GM12878 (cell line): ENCODE measurements around the gene ACVR1C. TPM values are rescaled to one million over a fixed set of nuclear protein-coding genes. Genes with fewer than 3 reads are reported as not detected.

Experiments used
- ATAC-seq: fragments of 200-7000 bp; cut with Tn5 transposase; 3 replicates; pipeline ENCODE4 v1.9.1; 2020; ENCODE audit warnings: mild to moderate bottlenecking, moderate library complexity
- BruUV-seq: library from RNA; stranded (reverse); fragments of 400-500 nt; replicated peaks from 2 replicates; lab custom pipeline; 2021; lab: Mats Ljungman, UMichigan
- CTCF ChIA-PET: fragments of 300-600 bp; sonication (Branson Sonifier 250); formaldehyde crosslinking; extraction: SDS; loops from one replicate; lab custom pipeline; 2021; ENCODE audit warnings: inconsistent platforms; lab: Yijun Ruan, JAX
- POLR2A ChIA-PET: fragments of 350-600 bp; formaldehyde crosslinking; extraction: SDS; loops from one replicate; lab custom pipeline; 2021; ENCODE audit warnings: inconsistent platforms; lab: Charles Lee
- RAD21 ChIA-PET: fragments of 300-600 bp; sonication (Branson Sonifier 250); formaldehyde crosslinking; loops from one replicate; lab custom pipeline; 2023; ENCODE audit warnings: antibody characterized with exemption; ENCODE audit not compliant: unreplicated experiment; lab: Charles Lee
- SMC1A ChIA-PET: fragments of 300-600 bp; sonication (Branson Sonifier 250); formaldehyde crosslinking; loops from one replicate; lab custom pipeline; 2023; ENCODE audit not compliant: unreplicated experiment, uncharacterized antibody; lab: Charles Lee
- DNase-seq: peaks from one replicate; pipeline ENCODE4 v3.0.0-alpha.2; 2011; ENCODE audit warnings: low read depth, low spot score
- FAIRE-seq: peaks from 3 replicates; lab custom pipeline; 2011; peaks lifted over from hg19 to GRCh38; lab: Jason Lieb, UNC
- H2AFZ ChIP-seq: 2 replicates; pipeline ENCODE4 v1.6.0; 2011; ENCODE audit warnings: low read depth, low read length, control low read depth; ENCODE audit not compliant: control insufficient read depth
- H3K27ac ChIP-seq: 2 replicates; pipeline ENCODE4 v1.5.1; 2011; ENCODE audit warnings: control low read depth; ENCODE audit not compliant: control insufficient read depth, insufficient read depth
- H3K27me3 ChIP-seq, 2 experiments: replicated peaks in 1 of 2; 2 replicates each; pipeline versions ENCODE4 v1.6.0 to v1.6.1; 2011; ENCODE audit warnings: low read length in 1 of 2; ENCODE audit not compliant: control insufficient read depth in 2 of 2, insufficient read depth in 2 of 2
- H3K36me3 ChIP-seq, 2 experiments: 2 replicates each; pipeline ENCODE4 v1.5.1; 2011; ENCODE audit warnings: low read length in 1 of 2; ENCODE audit not compliant: control insufficient read depth in 2 of 2, insufficient read depth in 2 of 2
- H3K4me1 ChIP-seq: 2 replicates; pipeline ENCODE4 v1.6.1; 2011; ENCODE audit warnings: mild to moderate bottlenecking, low read length, moderate library complexity, mixed read lengths; ENCODE audit not compliant: control insufficient read depth, insufficient read depth
- H3K4me2 ChIP-seq: 2 replicates; pipeline ENCODE4 v1.6.0; 2011; ENCODE audit warnings: control low read depth; ENCODE audit not compliant: control insufficient read depth, insufficient read depth
- H3K4me3 ChIP-seq: fragments of 200-600 bp; sonication (generic); 2 replicates; pipeline ENCODE4 v1.5.1; 2016
- H3K79me2 ChIP-seq: 2 replicates; pipeline ENCODE4 v1.6.0; 2011; ENCODE audit warnings: low read length; ENCODE audit not compliant: control insufficient read depth, insufficient read depth
- H3K9ac ChIP-seq: 2 replicates; pipeline ENCODE4 v1.8.0; 2011; ENCODE audit warnings: low read length, control low read depth, mixed read lengths; ENCODE audit not compliant: control insufficient read depth, insufficient read depth
- H3K9me3 ChIP-seq: replicated peaks from 3 replicates; pipeline ENCODE4 v1.5.1; 2011; ENCODE audit warnings: mild to moderate bottlenecking, low read length; ENCODE audit not compliant: control insufficient read depth, insufficient read depth
- H4K20me1 ChIP-seq: 2 replicates; pipeline ENCODE4 v1.6.0; 2011; ENCODE audit not compliant: control insufficient read depth, insufficient read depth
- BMI1 ChIP-seq: fragments of 450-650 bp; IDR thresholded peaks from 2 replicates; pipeline ENCODE4 v1.6.1; 2016; ENCODE audit warnings: mild to moderate bottlenecking, moderate library complexity, borderline replicate concordance
- EED ChIP-seq: sonication (generic); IDR thresholded peaks from 2 replicates; pipeline ENCODE4 v1.6.1; 2016; ENCODE audit warnings: antibody characterized with exemption, low read depth
- HCFC1 ChIP-seq: fragments of 150-350 bp; IDR thresholded peaks from 2 replicates; pipeline ENCODE4 v1.6.1; 2014; ENCODE audit warnings: low read length
- NFYB ChIP-seq: IDR thresholded peaks from 2 replicates; pipeline ENCODE4 v1.6.1; 2011; ENCODE audit warnings: low read depth, mild to moderate bottlenecking, low read length, improper control_type of control experiment, moderate library complexity; ENCODE audit not compliant: insufficient read depth
- NR2C2 ChIP-seq: IDR thresholded peaks from 2 replicates; pipeline ENCODE4 v1.6.1; 2011; ENCODE audit warnings: borderline replicate concordance, low read depth; ENCODE audit not compliant: control insufficient read depth, insufficient read length
- POU2F2 ChIP-seq: IDR thresholded peaks from 3 replicates; pipeline ENCODE4 v1.6.1; 2011; ENCODE audit warnings: low read depth, mild to moderate bottlenecking, low read length, borderline replicate concordance
- SMAD5 ChIP-seq: IDR thresholded peaks from 2 replicates; pipeline ENCODE4 v1.6.1; 2016; ENCODE audit warnings: antibody characterized with exemption, low read depth
- SPI1 ChIP-seq: IDR thresholded peaks from 2 replicates; pipeline ENCODE4 v1.6.1; 2011; ENCODE audit warnings: low read depth, mild to moderate bottlenecking, low read length, moderate library complexity, borderline replicate concordance; ENCODE audit not compliant: insufficient read depth
- ZNF217 ChIP-seq: fragments of 450-650 bp; IDR thresholded peaks from 2 replicates; pipeline ENCODE4 v1.6.1; 2017; ENCODE audit warnings: antibody characterized with exemption, mild to moderate bottlenecking
- ZNF24 ChIP-seq: fragments of 450-650 bp; IDR thresholded peaks from 2 replicates; pipeline ENCODE4 v1.6.1; 2017; ENCODE audit warnings: antibody characterized with exemption, mild to moderate bottlenecking
- ZNF274 ChIP-seq: IDR thresholded peaks from one replicate; pipeline ENCODE4 v1.8.0; 2011; ENCODE audit not compliant: insufficient read length, insufficient read depth
- WGBS: methylation state at CpG from one replicate; pipeline ENCODE4 v1.1.6; 2016; ENCODE audit warnings: low lambda C conversion rate; ENCODE audit not compliant: insufficient replicate concordance, insufficient coverage; ENCODE audit errors: missing lambda C conversion rate; 5-methylcytosine and 5-hydroxymethylcytosine counted together
- in situ Hi-C: fragments of 300-500 bp; cut with MboI; formaldehyde crosslinking; loops from 9 replicates; pipeline ENCODE4 v1.14.3; 2018; ENCODE audit warnings: mixed read lengths
- intact Hi-C: fragments of 100-400 bp; cut with micrococcal nuclease; formaldehyde crosslinking; loops from one replicate; pipeline ENCODE4 v1.14.2; 2022; ENCODE audit not compliant: unreplicated experiment
- polyA plus RNA-seq, 11 experiments: library from polyadenylated mRNA; depleted of rRNA in 4 of 11; unstranded in 6 of 11; stranded (reverse) in 5 of 11; fragments of >200 nt; fragmentation: Nextera tagmentation in 4 of 11; fragmentation: Illumina TruSeq in 1 of 11; extraction: Ambion mirVana in 4 of 11; extraction: Trizol in 1 of 11; gene quantifications; 1 replicate in 1 of 11; 2 replicates in 10 of 11; pipeline versions ENCODE4 v1.2.1 to v1.2.3, GENCODE V29; 2011 to 2016; ENCODE audit warnings: inconsistent platforms in 2 of 11, missing spikeins in 2 of 11, low read depth in 1 of 11
- total RNA-seq, 4 experiments: library from RNA; depleted of rRNA in 3 of 4; stranded (reverse); fragments of >200 nt in 3 of 4; fragmentation: Illumina TruSeq in 1 of 4; extraction: Trizol in 1 of 4; gene quantifications; 2 replicates each; pipeline versions ENCODE4 v1.2.1 to v1.2.3, GENCODE V29; 2013 to 2021
- TF ChIP-seq, protein P1 (sequence below): IDR thresholded peaks from 2 replicates; pipeline ENCODE4 v1.6.1; 2011; ENCODE audit warnings: low read depth, low read length, improper control_type of control experiment, borderline replicate concordance
- TF ChIP-seq, protein P2 (sequence below), 3 experiments: IDR thresholded peaks in 2 of 3; conservative IDR thresholded peaks in 1 of 3; 2 replicates each; pipeline ENCODE4 v1.5.1; 2011; ENCODE audit warnings: low read depth in 3 of 3, low read length in 3 of 3, mild to moderate bottlenecking in 3 of 3, control low read depth in 2 of 3, moderate library complexity in 2 of 3, inconsistent platforms in 1 of 3, mixed read lengths in 1 of 3; ENCODE audit not compliant: control insufficient read depth in 2 of 3, insufficient read depth in 1 of 3; ENCODE audit errors: extremely low read depth in 1 of 3

ACVR1C gene
- total and polyA plus RNA-seq, 10 of the 15 experiments (the other 5 are each of a cell fraction or from before 2014, with no cell fraction given) = not detected

DNA sequence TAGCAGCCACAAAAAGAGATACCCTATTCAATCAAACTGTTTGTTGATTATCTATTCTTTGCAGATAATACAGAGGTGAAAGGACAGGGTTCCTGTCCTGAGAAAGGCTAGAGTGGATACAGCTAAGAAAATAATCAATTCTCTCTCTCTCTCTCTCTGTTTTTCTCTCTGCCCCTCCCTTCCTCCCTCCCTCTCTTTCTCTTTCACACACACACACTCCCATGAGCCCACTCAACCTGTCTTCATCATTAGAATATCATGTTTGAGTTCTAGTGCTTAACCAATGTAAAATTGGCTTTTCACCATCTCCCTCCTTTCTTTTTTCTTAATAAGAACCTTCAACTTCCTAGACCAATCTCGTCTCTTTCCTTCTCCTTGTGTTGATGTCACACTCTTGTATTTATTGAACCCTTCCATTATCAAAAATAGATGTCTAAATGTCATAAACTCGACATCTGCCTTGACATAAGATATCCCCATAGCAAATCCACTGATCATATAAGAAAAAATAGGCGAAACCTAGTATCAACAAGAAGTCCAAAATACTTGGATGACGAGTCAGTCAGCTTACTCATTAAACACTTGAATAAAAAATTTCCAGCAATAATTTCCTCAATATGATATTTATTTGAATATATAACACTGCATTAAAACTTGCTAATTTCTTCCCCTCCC is 141.9 kb downstream of the ACVR1C start:
- in situ Hi-C loops (no loop called here), intact Hi-C loops (no loop called here)
- Histone ChIP-seq H3K36me3 (no peaks in the 10 kb centered on the region), H3K4me1 (no peaks in the 10 kb centered on the region), H3K27me3 (no peaks in the 10 kb centered on the region), H3K9me3 (no peaks in the 10 kb centered on the region), H3K79me2 (no peaks in the 10 kb centered on the region), H4K20me1 (no peaks in the 10 kb centered on the region), H3K27ac (no peak overlapping the region), H3K4me3 (no peak overlapping the region), H3K9ac (no peak overlapping the region), H2AFZ (no peak overlapping the region; the same call in 1 of the 2 replicates), H3K4me2 (no peak overlapping the region)
- ChIA-PET POLR2A (interaction anchor here (0.6 to 1.7 kb wide), 2 partner anchors 17 to 1733 kb away, joined by 3 to 10 read pairs; no protein-coding TSS in a partner anchor), SMC1A (interaction anchor here (0.6 to 10.9 kb wide), 8 partner anchors 7 to 254 kb away, joined by 3 to 165 read pairs (median 4); partner anchors contain the start of gene ERMN), RAD21 (interaction anchor here (0.6 to 1.5 kb wide), 3 partner anchors 16 to 159 kb away, joined by 3 to 4 read pairs (median 3); no protein-coding TSS in a partner anchor), CTCF (interaction anchor here (0.9 to 10.9 kb wide), 7 partner anchors 8 to 183 kb away, joined by 3 to 174 read pairs (median 7); partner anchors contain the start of gene ERMN)
- no peak for ATAC-seq
- BruUV-seq = no TSS peak
- 76% methylated on average over 4 of the region's 4 CpGs for WGBS
- FAIRE-seq = no peak
- no peak for TF ChIP-seq HCFC1
- TF ChIP-seq ZNF217 = no peak
- TF ChIP-seq BMI1 = no peak
- TF ChIP-seq, protein P1, sequence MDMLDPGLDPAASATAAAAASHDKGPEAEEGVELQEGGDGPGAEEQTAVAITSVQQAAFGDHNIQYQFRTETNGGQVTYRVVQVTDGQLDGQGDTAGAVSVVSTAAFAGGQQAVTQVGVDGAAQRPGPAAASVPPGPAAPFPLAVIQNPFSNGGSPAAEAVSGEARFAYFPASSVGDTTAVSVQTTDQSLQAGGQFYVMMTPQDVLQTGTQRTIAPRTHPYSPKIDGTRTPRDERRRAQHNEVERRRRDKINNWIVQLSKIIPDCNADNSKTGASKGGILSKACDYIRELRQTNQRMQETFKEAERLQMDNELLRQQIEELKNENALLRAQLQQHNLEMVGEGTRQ = no peak
- no peak for TF ChIP-seq ZNF274
- TF ChIP-seq SPI1 = no peak
- TF ChIP-seq, protein P2, sequence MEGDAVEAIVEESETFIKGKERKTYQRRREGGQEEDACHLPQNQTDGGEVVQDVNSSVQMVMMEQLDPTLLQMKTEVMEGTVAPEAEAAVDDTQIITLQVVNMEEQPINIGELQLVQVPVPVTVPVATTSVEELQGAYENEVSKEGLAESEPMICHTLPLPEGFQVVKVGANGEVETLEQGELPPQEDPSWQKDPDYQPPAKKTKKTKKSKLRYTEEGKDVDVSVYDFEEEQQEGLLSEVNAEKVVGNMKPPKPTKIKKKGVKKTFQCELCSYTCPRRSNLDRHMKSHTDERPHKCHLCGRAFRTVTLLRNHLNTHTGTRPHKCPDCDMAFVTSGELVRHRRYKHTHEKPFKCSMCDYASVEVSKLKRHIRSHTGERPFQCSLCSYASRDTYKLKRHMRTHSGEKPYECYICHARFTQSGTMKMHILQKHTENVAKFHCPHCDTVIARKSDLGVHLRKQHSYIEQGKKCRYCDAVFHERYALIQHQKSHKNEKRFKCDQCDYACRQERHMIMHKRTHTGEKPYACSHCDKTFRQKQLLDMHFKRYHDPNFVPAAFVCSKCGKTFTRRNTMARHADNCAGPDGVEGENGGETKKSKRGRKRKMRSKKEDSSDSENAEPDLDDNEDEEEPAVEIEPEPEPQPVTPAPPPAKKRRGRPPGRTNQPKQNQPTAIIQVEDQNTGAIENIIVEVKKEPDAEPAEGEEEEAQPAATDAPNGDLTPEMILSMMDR (IDR thresholded peaks at IDR 0.05 in 2 of 3, conservative IDR thresholded peaks at IDR 0.05 in 1 of 3; ENCODE audit: control insufficient read depth in 2 of 3, extremely low read depth in 1 of 3, insufficient read depth in 1 of 3, low read depth in 3 of 3, low read length in 3 of 3) = no peak
- TF ChIP-seq SMAD5 = no peak
- TF ChIP-seq NR2C2 = no peak
- TF ChIP-seq ZNF24 = no peak
- no peak for TF ChIP-seq NFYB
- TF ChIP-seq POU2F2 = no peak
- no peak for TF ChIP-seq EED
- DNase-seq = no peak
